ENCODE data around the gene IFI16.

IFI16 gene

GRCh38 chr1:159071970-159072582 is 62.4 kb downstream of the IFI16 start:
- Histone ChIP-seq H3K27ac (ENCODE audit: extremely low read depth, low read depth, low read length) (no peak overlapping the region), H3K36me3 (ENCODE audit: control insufficient read depth in 2 of 2, insufficient read depth in 1 of 2, low read length in 2 of 2) (no peaks in the 10 kb centered on the region), H3K9me3 (ENCODE audit: control insufficient read depth, insufficient read depth, low read depth, low read length) (no peaks in the 10 kb centered on the region), H3K4me3 (ENCODE audit: low read depth, low read length) (no peak overlapping the region), H3K4me1 (ENCODE audit: control insufficient read depth, insufficient read depth, low read length) (no peaks in the 10 kb centered on the region)
- TF ChIP-seq IKZF3 (tag by site-specific recombination; IDR thresholded peaks at IDR 0.05) (0 out of 2 replicates have a peak, but pooled peaks have one; percentile 16), ZNF654 (tag by site-specific recombination; IDR thresholded peaks at IDR 0.05; ENCODE audit: low read depth) (peak; percentile 60), ZNF660 (tag by site-specific recombination; IDR thresholded peaks at IDR 0.05) (0 out of 2 replicates have a peak, but pooled peaks have one; percentile 20), ZBTB7A (tag by site-specific recombination; IDR thresholded peaks at IDR 0.05; ENCODE audit: low read depth) (no peak)
- ChIA-PET POLR2A (interaction anchor here (1.1 kb wide), 1 partner anchor 72 kb away, joined by 3 read pairs; no protein-coding TSS in a partner anchor), CTCF (interaction anchor here (0.5 to 2.5 kb wide), 23 partner anchors 12 to 1461 kb away, joined by 3 to 16 read pairs (median 3); no protein-coding TSS in a partner anchor)

- Histone ChIP-seq H3K4me1 (ENCODE audit: control insufficient read depth, insufficient read depth, low read length) (no peaks in the 10 kb centered on the region), H3K4me3 (ENCODE audit: low read depth, low read length) (no peak within 1 kb of the TSS), H3K27ac (ENCODE audit: extremely low read depth, low read depth, low read length) (no peak within 1 kb of the TSS), H3K9me3 (ENCODE audit: control insufficient read depth, insufficient read depth, low read depth, low read length) (no peaks in the 10 kb centered on the region), H3K36me3 (ENCODE audit: control insufficient read depth in 2 of 2, insufficient read depth in 1 of 2, low read length in 2 of 2) (no peaks in the 10 kb centered on the region)
- POLR2A ChIA-PET = no interaction called here
- TF ChIP-seq ZXDB (tag by site-specific recombination; IDR thresholded peaks at IDR 0.05) (no peak), IKZF3 (tag by site-specific recombination; IDR thresholded peaks at IDR 0.05) (no peak), ZBTB21 (tag by site-specific recombination; IDR thresholded peaks at IDR 0.05) (no peak), ZNF664 (tag by site-specific recombination; IDR thresholded peaks at IDR 0.05) (no peak), REPIN1 (tag by site-specific recombination; IDR thresholded peaks at IDR 0.05; ENCODE audit: low read depth) (no peak), ZNF510 (tag by site-specific recombination; IDR thresholded peaks at IDR 0.05; ENCODE audit: insufficient replicate concordance) (no peak), ZNF423 (tag by site-specific recombination; IDR thresholded peaks at IDR 0.05) (no peak), MEIS1 (CRISPR knock-in tag; IDR thresholded peaks at IDR 0.05; ENCODE audit: borderline replicate concordance) (no peak), ZNF768 (tag by site-specific recombination; IDR thresholded peaks at IDR 0.05) (no peak), ZNF174 (tag by site-specific recombination; IDR thresholded peaks at IDR 0.05) (no peak), ZNF785 (tag by site-specific recombination; IDR thresholded peaks at IDR 0.05) (no peak), ZNF24 (tag by site-specific recombination; IDR thresholded peaks at IDR 0.05) (no peak), ELK4 (IDR thresholded peaks at IDR 0.05; ENCODE audit: borderline replicate concordance, low read depth, low read length) (no peak), ZNF350 (tag by site-specific recombination; IDR thresholded peaks at IDR 0.05) (no peak)
- TF ChIP-seq, protein P1, sequence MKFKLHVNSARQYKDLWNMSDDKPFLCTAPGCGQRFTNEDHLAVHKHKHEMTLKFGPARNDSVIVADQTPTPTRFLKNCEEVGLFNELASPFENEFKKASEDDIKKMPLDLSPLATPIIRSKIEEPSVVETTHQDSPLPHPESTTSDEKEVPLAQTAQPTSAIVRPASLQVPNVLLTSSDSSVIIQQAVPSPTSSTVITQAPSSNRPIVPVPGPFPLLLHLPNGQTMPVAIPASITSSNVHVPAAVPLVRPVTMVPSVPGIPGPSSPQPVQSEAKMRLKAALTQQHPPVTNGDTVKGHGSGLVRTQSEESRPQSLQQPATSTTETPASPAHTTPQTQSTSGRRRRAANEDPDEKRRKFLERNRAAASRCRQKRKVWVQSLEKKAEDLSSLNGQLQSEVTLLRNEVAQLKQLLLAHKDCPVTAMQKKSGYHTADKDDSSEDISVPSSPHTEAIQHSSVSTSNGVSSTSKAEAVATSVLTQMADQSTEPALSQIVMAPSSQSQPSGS (tag by site-specific recombination; IDR thresholded peaks at IDR 0.05; ENCODE audit: low read depth) = no peak
- TF ChIP-seq, protein P2, sequence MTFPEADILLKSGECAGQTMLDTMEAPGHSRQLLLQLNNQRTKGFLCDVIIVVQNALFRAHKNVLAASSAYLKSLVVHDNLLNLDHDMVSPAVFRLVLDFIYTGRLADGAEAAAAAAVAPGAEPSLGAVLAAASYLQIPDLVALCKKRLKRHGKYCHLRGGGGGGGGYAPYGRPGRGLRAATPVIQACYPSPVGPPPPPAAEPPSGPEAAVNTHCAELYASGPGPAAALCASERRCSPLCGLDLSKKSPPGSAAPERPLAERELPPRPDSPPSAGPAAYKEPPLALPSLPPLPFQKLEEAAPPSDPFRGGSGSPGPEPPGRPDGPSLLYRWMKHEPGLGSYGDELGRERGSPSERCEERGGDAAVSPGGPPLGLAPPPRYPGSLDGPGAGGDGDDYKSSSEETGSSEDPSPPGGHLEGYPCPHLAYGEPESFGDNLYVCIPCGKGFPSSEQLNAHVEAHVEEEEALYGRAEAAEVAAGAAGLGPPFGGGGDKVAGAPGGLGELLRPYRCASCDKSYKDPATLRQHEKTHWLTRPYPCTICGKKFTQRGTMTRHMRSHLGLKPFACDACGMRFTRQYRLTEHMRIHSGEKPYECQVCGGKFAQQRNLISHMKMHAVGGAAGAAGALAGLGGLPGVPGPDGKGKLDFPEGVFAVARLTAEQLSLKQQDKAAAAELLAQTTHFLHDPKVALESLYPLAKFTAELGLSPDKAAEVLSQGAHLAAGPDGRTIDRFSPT (tag by site-specific recombination; IDR thresholded peaks at IDR 0.05) = no peak
- CTCF ChIA-PET = interaction anchor here (0.7 to 1.0 kb wide), 3 partner anchors 55 to 675 kb away, joined by 3 to 4 read pairs (median 3); no protein-coding TSS in a partner anchor
Observed at GRCh38 chr1:159076438-159077119, 66.9 kb downstream of the IFI16 start, which contains the start of gene AIM2. AIM2 (minus strand) TSS chr1:159076766; CDS start chr1:159073499, 3,267 bp downstream.

Measured in HEK293 (cell line).